Limb (tissue), 2 donors: Measurements from ENCODE around the gene MET.
"Not testable (repeated sequence)": the region's sequence is repeated elsewhere in the genome, so short reads cannot be mapped to it uniquely, and the experiment has no call there.

Experiments
- DNase-seq, 2 donors: peaks; one replicate each; pipeline ENCODE4 v3.0.0-alpha.2; 2016; ENCODE audit errors: extremely low spot score in 2 of 2

The MET gene

DNA sequence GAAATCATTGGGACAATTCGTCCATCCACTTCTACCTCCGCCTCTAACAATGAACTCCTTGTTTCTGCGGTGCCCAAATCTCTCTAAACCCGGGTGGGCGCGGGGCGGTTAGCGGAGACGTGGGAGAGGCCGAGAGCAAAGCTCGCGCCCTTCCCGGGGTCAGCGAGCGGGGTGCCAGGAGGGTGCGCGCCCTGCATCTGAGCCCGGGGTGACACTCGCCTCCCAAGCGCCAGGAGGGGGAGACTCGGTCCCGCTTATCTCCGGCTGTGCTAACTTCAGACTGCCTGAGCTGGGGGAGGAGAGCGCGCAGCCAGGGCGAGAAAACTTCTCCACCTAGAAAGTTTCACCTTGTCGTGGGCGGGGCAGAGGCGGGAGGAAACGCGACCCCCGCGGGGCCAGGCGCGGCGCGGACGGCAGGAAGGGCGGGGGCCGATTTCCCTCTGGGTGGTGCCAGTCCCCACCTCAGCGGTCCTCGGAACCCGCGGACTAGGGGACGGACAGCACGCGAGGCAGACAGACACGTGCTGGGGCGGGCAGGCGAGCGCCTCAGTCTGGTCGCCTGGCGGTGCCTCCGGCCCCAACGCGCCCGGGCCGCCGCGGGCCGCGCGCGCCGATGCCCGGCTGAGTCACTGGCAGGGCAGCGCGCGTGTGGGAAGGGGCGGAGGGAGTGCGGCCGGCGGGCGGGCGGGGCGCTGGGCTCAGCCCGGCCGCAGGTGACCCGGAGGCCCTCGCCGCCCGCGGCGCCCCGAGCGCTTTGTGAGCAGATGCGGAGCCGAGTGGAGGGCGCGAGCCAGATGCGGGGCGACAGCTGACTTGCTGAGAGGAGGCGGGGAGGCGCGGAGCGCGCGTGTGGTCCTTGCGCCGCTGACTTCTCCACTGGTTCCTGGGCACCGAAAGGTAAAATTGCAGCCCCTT, at the start of gene MET:
MET (plus strand) TSS at position 516 of the 915 bp plus-strand sequence. CDS start 26,889 bp downstream, outside the sequence.
- peak; percentile 70 to 78 for DNase-seq

DNA sequence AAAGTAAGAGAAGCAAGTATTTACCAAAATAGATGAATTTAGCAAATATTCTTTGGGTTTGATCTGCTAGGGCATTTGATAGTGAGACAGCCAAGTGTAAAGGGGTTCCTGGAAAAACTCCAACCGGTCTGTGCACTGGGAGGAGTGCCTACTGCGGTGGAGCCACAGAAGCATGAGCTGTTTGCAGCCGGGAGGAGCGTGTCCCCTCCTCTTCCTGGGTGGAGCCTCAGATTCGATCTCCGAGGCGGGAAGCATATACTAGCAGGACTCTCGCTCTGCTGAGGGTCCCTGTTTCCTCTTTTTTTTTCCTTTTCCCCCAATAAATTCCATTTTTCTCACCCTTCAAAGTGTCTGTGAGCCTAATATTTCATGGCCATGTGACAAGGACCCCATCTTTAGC, 45.1 kb upstream of the MET start:
- DNase-seq = no peak

DNA sequence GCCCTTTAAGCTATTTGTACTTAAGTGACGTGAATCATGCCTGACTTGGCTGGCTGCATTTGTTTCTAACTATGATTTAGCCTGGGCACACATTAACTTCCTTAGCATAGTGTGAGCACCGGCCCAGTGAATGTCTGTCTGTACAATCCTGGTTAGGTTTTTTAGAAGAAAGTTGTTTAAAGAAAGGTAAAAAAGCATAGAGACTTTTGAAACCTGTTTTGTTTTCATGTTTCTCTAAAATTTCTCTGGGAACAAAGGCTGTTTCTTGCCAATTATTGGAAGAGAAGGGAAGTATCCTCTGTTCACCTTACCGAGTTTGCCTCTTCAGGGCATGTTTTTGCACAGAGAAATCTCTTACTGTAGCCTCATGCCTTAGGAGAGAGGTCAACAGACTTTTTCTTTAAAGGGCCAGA, 42.9 kb upstream of the MET start:
- no peak for DNase-seq

GRCh38 chr7:116630357-116630756, 41.6 kb upstream of the MET start:
- DNase-seq = no peak

GRCh38 chr7:116630932-116631671, 40.9 kb upstream of the MET start:
- DNase-seq = peak in 1 of 2 donors; percentile 36

DNA sequence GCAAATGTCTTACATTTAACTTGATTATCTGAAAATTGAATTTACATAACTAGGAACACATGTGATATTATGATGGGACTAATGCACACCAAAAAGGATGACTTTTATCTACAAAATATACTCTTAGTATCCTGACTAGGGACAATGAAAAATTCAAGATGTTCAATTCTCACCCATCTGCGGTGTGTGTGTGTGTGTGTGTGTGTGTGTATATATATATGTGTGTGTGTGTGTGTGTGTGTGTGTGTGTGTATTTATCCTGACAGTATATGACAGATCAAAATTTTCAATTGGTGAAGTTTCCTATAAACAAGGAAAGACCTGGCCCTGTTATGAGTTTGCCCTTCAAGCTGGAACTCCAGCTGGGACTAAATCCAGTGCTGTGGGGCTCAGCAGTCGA, 40.3 kb upstream of the MET start:
- no peak for DNase-seq

GRCh38 chr7:116632384-116632783, 39.6 kb upstream of the MET start:
- no peak for DNase-seq

DNA sequence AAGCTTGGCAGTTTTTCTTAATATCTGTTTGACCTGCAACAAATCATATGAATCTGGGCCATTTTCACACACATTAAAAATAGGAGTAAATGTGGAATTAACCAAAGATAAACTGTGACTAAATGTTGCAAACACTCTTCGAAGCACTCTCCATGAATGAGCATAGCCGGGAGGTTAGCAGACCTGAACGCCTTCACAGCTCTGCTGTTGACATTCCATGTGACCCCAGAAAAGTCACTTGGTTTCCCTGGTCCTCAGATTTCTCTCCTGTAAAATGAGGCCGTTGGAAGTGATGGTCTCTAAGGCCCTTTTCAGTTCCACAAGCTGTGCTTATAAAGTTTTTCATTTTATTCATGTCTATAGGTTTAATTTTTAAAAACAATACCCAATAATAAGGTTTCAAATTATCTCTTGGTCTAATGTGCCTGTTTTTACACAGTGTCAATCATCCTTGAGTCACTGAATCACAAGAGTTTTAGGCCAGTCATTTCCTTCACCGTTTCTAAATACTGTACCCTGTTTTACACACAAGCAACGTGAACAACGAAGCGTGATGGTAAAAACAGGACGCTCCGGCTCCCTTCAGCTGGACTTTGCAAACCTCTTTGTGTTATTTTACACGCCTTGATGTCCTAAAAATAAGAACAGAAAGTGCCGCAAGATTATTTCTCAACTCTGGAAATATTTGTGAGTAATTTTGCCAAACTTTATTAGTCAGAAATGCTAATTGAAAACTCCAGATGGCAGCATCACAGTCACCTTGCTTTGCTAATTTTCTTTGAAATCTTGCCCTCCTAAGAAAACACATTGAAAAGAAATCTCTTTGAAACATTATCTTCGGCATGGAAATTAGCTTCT, 38.6 kb upstream of the MET start:
- no peak for DNase-seq

DNA sequence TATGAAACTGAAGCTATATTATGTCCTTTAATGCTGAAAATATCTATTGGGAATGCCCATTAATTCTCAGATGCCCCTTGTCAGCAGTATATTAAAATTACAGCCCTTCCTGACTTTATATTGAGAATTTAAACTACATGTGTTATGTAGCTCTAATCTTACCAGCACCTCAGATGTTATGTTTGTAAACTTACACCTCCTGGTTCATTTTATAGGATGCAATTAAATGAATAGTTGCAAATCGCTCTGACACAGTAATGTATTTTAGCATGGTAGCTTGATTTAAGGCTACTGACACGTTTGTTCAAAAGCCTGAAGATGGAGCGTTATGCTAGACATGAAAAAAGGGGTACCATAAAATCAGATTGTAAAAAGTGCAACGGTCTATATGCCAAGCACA, 35.0 kb upstream of the MET start:
- no peak for DNase-seq

GRCh38 chr7:116638592-116638991, 33.4 kb upstream of the MET start:
- not testable (repeated sequence) for DNase-seq

- DNase-seq = no peak
Observed at GRCh38 chr7:116641551-116642153, 30.3 kb upstream of the MET start.

DNA sequence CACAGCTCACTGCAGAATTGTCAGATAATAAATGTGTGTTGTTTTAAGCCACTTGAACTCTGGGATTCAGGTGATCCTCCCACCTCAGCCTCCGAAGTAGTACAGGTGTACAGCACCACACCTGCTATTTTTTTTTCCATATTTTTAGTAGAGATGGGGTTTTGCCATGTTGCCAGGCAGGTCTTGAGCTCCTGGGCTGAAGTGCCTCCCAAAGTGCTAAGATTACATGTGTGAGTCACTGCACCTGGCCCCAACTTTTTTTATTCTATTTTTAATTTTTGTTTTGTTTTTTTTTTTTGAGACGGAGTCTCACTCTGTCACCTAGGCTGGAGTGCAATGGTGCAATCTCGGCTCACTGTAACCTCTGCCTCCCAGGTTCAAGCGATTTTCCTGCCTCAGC, 28.8 kb upstream of the MET start:
- DNase-seq = not testable (repeated sequence)

- DNase-seq = no peak
Observed at GRCh38 chr7:116644628-116645027, 27.4 kb upstream of the MET start.

DNA sequence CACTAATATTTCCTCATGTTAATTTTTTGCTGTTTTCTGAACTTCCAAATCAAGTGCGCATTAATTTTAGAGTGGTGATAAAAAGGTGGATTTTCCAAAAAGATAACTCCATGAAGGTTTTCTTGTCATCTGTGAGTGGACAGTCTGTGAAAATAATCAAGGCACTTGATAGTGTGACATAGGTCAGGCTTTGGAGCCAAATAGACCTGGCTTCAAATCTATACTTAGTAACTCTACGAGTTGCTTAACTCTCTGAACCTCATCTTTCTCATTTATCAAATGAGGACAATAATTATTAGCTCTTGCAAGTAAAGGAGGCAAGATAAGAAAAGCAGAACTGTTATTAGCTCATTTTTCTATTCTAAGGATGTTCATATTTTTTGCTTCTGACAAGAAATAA, 24.7 kb upstream of the MET start:
- no peak for DNase-seq

DNA sequence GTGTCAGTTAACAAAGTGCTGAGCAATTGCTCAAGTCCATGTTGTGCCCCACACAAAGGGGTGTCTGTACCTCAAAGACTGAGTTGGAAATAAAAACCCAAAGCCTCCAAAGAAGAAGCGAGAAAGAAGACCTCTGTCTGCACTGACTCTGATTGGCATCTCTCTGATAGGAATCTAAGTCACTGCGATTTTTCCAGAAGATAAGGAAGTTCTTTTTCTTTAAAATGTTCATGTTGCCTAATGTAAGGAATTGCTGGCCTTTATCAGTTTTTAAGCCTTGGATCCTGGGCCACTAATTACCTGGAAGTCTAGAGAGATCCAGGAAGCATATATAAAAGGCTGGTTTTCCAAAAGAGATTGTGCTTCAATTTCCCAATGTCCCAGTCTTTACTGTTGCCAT, 24.1 kb upstream of the MET start:
- no peak for DNase-seq

GRCh38 chr7:116650436-116650835, 21.6 kb upstream of the MET start:
- no peak for DNase-seq

- no peak for DNase-seq
Observed at GRCh38 chr7:116652793-116653192, 19.2 kb upstream of the MET start.

GRCh38 chr7:116653204-116653603, 18.8 kb upstream of the MET start:
- no peak for DNase-seq

GRCh38 chr7:116653646-116654045, 18.4 kb upstream of the MET start:
- DNase-seq = no peak

GRCh38 chr7:116659248-116659647, 12.7 kb upstream of the MET start:
- DNase-seq = not testable (repeated sequence)

DNA sequence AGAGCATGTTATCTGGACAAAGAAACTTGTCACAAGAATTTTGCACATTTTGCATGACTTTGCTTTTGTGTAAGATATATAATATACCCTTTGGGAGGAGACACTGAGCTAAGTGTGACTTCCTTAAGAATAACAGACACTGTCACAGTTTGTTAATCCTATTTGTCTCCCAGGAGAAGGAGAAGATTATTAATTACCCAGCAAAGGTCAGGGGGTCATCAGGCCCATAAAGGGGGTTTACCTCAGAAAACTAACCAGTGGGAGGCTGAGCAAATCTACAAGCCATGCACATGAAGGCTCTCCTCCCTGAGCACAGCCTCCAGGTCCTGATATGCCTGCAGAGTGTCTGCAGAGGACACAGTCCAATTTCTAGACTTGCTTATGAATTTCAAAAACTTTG, 10.1 kb upstream of the MET start:
- DNase-seq = no peak
